Inflammatory macrophage treated with lipopolysaccharide for 1 hour (primary cell): ENCODE measurements around the gene AKR1E2.

Experiments
- DNase-seq, 2 donors: peaks; one replicate each; pipeline ENCODE4 v3.0.0-alpha.2; 2020 to 2022

Gene AKR1E2

DNA sequence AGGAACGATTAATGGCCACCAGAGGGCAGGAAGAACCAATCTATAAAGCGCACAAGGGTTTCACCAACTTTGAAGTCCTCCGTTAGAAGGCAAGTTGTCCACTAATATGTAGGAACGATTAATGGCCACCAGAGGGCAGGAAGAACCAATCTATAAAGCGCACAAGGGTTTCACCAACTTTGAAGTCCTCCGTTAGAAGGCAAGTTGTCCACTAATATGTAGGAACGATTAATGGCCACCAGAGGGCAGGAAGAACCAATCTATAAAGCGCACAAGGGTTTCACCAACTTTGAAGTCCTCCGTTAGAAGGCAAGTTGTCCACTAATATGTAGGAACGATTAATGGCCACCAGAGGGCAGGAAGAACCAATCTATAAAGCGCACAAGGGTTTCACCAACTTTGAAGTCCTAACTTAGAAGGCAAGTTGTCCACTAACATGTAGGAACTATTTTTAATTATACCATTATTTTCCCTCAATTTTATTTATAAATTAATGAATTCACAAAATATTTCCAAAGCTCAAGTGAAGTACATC, 10.3 kb upstream of the AKR1E2 start:
- peak in 1 of 2 donors; percentile 20 for DNase-seq

DNA sequence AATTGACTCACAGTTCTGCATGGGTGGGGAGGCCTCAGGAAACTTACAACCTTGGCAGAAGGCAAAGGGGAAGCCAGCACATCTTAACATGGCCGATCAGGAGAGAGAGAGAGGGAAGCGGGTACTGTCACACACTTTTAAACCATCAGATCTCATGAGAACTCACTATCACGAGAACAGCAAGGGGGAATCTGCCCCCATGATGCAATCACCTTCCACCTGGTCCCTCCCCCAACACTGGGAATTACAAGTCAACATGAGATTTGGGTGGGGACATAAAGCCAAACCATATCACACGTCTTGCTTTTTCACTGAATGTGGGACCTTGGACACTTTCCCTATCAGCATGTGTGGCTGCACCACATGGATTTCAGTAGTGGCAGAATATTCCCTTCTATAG, 9.0 kb upstream of the AKR1E2 start:
- DNase-seq = no peak

DNA sequence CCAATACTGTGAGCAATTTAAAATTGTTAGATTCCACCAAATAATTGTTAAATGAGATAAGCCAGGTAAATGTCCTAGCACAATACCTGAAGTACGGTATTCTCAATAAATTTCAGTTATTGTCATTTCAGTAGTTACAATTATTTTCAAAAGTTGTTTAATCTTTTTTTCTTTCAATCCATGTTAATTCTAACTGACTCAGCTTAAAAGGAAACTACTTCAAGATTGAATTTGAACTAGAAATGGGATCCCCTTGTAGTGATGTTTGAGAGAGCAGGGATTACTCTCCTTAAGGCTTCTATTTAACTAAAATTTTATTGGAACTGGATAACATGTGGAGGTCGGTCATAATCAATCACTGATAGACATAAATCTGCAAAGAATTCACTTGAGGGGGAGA, 6.9 kb upstream of the AKR1E2 start:
- no peak for DNase-seq

GRCh38 chr10:4819707-4820106, 6.3 kb upstream of the AKR1E2 start:
- no peak for DNase-seq

GRCh38 chr10:4820804-4821401, 5.1 kb upstream of the AKR1E2 start:
- peak; percentile 66 to 70 for DNase-seq

DNA sequence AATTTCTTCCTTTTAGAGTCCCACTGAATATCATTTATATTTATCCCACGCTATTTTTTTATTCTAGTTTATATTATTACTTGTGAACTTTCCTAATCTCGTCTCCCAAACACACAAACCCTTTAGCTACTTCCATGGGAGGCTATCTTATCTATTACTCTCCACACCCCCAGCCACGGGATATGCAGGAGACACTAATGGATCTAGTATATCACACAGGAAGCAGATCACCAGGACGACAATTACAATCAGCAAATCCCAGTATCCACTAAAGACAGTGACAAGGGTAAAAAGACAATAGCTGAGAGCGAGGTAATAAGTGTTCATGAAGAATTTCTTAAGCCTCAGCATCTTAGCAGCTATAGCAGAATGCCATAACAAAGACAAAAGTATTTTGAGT, 3.8 kb upstream of the AKR1E2 start:
- DNase-seq = no peak

DNA sequence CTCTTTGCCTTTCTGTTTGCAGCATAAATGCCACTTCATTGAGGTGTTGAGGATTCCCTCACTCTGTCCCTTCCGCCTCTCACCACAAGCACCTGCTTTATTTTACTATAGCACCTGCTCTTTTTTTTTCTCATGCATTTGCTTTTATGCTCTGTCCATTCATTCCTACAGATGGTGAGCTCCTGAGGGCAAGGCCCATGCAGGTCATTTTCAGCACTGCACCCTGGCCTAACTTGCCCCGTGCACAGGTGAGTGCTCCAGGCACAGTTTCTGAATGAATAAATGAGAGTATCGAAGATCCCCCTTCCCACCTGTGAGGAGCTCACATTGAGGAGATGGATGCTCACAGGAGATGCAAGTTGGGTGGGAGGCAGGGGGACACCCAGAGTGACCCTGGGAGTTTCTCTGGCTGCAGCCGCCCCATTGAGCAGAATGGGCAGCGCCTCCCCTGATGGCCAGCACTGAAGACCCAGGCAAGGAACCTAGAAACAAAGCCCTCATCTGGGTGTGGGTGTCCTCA, 1.2 kb upstream of the AKR1E2 start:
- DNase-seq = no peak

DNA sequence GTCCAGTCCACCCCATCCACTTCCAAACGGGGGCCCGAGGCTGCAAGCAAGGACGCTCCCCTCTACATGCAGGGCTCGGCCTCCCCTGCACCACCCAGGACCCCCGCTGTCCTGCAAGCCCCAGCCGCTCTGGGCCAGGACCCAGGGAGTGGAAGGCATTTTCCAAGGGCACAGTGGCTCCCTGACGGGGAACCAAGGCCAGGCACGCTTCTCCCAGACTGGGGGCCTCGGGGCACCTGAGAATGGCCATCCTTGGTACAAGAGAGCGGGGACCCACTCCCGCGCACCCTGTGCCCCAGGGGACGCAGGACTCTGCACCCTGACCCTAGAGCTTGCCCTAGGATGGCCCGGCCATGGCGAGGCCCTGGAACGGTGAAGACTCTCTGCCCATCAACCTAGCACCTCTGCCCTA, 545 bp upstream of the AKR1E2 start:
- no peak for DNase-seq

- DNase-seq = no peak
Measured at GRCh38 chr10:4826792-4827324, 851 bp downstream of the AKR1E2 start.

DNA sequence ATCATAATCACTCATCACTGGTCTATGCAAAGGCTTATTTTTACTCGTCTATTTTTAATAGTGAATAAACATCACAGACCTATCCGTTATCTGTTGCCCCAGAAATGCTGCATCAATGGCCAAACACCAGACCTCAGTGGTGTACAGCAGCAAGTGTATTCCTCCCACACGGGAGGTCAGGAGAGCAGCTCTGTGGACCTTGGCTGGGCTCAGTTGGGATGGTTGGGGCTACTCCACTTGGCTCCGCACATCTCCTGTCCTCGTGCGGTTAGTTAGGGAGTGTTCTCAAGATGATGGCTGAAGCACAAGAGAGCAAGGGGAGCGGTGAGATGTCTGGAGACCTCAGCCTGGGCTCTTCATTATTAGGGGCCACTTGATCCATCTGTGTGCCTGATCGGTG, 2.0 kb downstream of the AKR1E2 start:
- no peak for DNase-seq

GRCh38 chr10:4830551-4830950, 4.5 kb downstream of the AKR1E2 start:
- DNase-seq = no peak

GRCh38 chr10:4831091-4831490, 5.1 kb downstream of the AKR1E2 start:
- no peak for DNase-seq

DNA sequence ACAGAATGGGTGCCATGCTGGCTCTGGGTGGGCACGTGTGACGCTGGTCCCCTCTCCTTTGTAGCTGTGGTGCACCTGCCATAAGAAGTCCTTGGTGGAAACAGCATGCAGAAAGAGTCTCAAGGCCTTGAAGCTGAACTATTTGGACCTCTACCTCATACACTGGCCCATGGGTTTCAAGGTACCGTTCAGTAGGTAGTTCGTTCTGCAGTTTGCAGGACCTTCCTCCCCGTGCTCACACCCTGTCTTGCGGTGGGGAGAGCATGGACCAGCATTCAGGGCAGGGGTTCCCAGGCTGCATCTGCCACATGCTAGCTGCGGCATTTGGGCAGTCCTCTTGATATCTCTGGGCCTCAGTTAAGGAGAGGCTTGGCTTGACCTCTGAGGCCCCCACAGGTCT, 7.3 kb downstream of the AKR1E2 start:
- DNase-seq = no peak

DNA sequence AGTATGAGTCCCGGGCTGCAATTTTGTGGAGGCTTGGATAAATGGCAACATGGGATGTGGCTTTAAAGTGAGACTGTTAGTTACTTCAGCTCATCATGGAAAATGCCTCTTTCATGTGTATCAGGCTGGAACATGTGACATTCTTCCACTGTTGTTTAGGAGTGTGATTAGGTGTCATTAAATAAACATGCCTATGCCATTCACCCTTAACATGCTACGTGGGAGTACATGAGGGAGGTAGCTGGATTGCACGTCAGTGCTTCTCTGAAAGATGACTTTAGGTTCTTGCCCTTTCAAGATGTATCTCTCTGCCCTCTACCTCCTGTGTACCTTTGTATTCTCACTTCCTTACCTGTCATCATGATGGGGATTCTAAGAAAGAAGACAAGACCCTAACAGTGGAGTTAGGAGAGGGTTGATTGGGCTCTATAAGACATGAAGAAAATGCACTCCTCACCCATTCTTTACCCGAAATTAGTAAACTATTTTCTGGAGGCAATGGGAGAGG, 8.9 kb downstream of the AKR1E2 start:
- DNase-seq = no peak

GRCh38 chr10:4835494-4835918, 9.5 kb downstream of the AKR1E2 start:
- no peak for DNase-seq

DNA sequence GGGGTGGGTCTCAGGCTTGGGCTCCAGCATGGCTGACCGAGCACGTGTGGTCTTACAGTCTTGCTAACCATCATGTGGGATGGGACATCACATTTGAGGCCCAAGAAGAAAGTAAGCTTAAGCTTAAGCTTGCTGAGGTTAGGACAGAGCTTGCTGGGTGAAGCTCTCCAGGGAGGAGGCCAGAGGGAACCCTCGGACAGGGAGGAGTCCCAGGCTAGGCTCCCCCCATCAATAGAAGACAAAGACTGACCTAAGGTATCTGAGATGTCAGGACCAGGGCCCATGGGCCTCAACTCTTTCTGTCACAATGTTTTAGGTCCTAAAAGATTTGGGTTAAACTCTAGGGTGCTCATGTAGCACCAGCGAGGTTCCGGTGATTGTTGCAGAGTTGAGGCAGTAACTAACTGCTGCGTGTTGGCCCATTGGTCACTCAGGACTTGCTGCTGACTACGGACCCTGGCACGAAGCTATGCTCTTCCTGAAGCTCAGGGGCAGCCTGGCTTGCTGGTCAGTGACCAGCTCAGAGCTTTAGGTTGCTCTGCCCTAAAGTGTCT, 10.5 kb downstream of the AKR1E2 start:
- no peak for DNase-seq

- DNase-seq = no peak
Measured at GRCh38 chr10:4837551-4837950, 11.5 kb downstream of the AKR1E2 start.

DNA sequence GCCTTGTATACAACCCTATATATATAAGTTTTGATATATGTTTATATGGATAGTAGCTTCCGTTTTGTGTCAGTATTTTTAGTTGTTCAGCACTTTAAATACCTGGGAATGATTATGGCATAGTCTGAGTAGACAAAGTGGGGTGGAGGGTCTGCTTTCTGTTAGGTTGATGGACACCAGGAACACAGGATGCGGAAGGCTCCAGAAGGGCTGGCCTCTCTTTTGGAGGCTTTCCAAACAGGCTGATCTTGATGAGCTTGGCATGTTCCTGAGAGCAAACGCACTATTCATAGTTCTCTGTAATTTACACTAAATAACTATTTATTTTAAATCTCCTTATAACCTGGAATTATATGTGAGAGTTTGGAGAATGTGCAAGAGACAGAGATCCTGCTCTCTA, 12.7 kb downstream of the AKR1E2 start:
- DNase-seq = no peak

- no peak for DNase-seq
Measured at GRCh38 chr10:4839353-4839752, 13.3 kb downstream of the AKR1E2 start.

GRCh38 chr10:4840151-4840550, 14.1 kb downstream of the AKR1E2 start:
- no peak for DNase-seq

DNA sequence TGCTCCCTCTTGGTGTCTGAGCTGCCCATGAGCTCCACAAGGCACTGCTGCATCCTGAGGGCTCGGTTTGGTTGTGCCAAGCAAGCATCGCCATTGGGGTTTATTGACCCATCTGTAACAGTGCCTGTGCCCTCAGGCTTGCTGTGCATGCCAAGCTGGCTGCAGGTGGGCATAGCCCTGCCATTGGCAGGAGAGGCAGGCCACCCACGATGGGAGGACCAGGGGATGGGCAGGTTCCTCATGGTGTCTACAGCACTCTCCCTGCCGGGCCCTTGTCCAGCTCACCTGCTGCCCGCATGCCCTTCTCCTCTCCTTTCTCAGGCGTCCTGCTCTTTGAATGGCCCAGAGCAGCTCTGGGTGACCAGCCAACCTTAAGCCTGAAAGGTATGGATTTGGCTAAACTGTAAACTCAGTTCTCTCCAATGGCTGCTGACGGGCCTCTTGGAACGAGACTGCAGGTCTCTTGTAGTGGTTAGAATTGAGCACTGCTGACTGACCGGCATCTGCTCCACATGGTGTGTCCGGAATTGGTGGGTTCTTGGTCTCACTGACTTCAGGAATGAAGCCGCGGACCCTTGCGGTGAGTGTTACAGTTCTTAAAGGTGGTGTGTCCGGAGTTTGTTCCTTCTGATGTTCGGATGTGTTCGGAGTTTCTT, 17.6 kb downstream of the AKR1E2 start:
- no peak for DNase-seq

GRCh38 chr10:4844864-4845263, 18.9 kb downstream of the AKR1E2 start:
- DNase-seq = no peak

- DNase-seq = no peak
Measured at GRCh38 chr10:4845766-4846165, 19.8 kb downstream of the AKR1E2 start.

DNA sequence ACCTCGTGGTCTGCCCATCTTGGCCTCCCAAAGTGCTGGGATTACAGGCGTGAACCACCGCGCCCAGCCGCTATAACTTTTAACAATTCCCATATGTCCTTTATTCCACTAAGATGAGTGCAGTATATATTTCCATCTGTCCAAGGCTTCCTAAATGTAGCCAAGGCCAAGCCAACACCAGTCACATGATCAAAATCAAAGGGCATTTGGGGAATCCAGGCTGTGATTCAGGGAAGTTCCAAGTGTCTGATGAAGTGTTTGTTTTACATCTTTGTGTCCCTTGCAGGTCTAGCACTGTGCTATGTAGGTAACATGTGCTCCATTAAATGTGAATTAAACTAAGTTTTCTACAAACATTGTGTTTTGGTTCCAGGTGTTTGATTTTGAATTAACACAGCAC, 20.8 kb downstream of the AKR1E2 start:
- peak in 1 of 2 donors; percentile 31 for DNase-seq
